HG02970 (cell line): Measurements from ENCODE around the gene FREM1.

Experiments used
- ATAC-seq: cut with Tn5 transposase; IDR thresholded peaks from one replicate; pipeline ENCODE4 v1.9.1; 2021; ENCODE audit warnings: mild to moderate bottlenecking, moderate library complexity, moderate number of reproducible peaks; ENCODE audit not compliant: unreplicated experiment, low FRiP score

The FREM1 gene

DNA sequence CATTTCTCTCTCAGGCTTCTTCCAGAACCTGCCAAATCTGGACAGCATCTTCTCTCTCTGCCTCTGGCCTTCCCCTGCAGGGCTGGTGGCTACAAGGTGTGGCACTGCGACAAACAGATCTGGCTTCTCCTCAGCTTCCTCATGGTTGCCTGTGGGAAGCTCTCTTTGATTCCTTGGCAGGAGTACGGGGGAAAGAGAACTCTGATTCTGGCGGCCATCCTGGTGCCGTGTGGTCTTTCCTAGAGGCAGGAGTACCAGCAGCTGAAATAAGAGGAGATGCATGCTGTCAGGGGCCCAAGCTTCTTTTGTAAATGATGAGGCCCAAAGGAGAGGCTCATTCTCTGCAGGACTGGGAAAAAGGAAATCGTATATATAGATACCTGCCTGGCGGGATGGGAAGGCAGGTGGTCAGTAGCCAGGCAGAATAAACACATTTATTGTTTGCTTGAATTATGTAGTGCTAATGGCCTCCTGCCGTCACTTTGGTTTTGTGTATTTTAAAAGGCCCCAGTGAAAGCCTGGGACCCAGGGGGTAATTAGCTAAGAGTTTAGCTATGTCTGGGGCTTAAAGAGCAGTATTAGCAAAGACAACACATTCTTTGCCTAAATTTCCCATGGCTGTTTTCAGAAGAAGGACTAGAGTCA is 187.7 kb downstream of the FREM1 start, which contains the start of gene CER1:
Gene CER1, minus strand, starts transcription at position 343 of the 645 bp plus-strand sequence. Its CDS starts 61 bp downstream, at position 282.
- no peak for ATAC-seq

DNA sequence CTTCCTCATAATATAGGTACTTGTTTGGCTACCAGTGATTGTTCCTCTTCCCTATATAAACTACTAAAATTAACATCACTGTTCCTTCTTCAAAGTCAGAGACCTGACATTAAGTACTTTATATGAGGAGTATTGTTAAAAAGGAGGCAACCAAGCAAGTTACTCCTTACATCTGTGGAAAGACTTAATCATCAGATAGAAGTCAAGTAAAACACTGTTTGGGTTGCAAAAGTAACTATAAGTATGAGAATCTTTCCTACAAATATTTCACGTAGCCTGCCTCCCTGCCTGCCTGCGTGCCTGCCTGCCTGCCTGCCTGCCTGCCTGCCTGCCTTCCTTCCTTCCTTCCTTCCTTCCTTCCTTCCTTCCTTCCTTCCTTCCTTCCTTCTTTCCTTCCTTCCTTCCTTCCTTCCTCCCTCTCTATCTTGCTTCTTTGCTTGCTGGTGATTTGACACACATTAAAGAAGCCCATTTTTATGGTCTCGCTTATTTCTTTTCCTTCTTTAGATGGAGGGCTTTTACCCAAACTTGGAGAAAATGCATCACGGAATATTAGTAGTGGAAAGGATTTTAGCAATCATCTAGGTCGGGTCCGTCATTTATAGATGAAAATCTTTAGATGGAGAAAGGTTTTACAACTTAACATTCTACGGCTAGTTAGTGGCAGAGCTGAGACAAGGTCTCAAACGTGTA is 190.9 kb downstream of the FREM1 start:
- no peak for ATAC-seq

DNA sequence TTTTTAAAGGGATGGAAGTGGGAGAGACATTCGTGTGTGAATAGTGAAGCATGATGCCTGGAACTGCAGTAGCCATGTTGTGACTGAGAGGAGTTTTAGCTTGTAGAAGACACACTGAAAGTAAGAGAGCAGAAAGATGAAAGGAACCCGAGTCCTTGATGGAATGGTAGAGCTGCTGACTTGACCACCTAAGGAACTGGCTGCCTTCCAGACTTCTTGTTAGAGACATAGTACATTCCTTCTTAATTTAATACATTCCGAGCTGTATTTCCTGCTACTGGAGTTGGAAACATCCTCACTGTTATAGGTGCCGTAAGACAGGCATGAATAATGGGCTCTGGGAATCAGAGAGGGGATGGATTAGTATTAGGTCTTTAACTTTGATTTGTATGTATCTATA is 195.1 kb downstream of the FREM1 start:
- ATAC-seq: no peak

DNA sequence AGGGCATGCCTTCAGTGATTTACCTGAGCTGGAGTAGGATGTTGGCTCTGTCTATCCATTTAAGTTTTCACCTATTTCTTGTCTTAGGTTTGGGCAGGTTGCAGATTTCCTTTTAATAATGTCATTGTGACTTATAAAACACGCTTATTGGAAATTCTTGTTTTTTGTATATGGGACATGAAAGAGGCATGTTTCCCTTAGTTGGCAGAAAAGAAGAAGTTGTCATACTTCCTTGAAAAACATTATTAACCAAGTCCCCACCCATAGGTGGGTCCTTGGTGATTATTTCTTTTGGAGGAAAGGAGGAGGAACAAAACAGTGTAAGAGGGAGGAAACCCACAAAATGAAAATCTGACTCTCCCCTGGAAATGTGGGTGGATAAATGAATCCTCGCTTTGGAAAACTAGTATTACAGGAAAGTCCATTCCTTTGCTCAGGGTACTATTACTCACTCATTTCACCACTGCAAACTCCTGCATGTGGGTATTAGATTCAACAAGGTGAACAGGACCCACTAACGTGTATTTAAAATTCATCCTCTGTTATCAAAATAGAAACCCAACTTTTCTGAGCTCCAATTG is 197.0 kb downstream of the FREM1 start:
- ATAC-seq: no peak

DNA sequence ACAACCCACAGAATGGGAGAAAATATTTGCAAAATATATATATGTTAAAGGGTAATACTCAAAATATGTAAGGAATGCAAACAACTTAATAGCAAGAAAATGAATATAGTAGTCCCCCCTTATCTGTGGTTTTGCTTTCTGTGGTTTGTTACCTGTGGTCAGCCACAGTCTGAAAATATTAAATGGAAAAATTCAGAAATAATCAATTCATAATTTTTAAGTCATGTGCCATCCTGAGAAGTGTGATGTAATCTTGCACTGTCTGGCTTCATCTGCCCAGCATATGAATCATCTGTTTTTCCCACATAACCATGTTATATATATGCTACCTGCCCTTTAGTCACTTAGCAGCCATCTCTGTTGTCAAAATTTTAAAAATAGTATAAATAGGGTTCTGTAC is 199.4 kb downstream of the FREM1 start:
- no peak for ATAC-seq

DNA sequence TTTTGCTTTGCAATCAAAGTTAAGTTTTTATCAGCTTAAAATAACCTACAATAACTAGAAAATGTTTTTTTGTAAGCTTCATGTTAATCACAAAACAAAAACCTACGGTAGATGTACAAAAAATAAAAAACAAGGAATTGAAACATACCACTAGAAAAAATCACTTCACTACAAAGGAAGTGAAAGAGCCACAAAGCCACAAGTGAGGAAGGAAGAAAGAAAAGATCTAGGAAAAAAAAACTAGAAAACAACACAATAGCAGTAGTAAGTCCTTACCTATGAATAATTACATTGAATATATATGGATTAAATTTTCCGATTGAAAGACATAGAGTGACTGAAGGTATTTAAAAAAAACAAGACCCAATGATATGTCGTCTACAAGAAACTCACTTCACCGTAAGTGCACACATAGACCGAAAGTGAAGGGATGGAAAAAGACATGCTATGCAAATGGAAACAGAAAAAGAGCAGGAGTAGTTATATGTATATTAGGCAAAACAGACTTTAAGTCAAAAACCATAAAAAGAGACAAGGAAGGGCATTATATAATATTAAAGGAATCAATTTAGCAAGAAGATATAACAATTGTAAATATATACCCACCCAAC is 203.6 kb downstream of the FREM1 start:
- no peak for ATAC-seq

DNA sequence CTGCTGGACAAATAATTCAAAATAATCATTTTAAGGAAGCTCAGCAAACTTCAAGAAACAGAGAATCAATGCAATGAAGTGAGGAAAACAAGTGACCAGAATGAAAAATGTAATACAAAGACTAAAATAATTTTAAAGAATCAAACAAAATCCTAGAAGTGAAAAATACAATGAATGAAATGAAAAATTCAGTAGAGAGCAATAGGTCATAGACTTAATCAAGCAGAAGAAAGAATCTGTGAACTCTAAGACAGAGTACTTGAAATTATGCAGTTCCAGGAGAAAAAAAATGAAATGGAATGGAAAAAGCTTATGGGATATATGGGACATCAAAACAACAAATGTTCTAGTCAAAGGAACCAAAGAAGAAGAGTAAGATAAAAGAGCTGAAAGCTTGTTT is 205.1 kb downstream of the FREM1 start:
- no peak for ATAC-seq

DNA sequence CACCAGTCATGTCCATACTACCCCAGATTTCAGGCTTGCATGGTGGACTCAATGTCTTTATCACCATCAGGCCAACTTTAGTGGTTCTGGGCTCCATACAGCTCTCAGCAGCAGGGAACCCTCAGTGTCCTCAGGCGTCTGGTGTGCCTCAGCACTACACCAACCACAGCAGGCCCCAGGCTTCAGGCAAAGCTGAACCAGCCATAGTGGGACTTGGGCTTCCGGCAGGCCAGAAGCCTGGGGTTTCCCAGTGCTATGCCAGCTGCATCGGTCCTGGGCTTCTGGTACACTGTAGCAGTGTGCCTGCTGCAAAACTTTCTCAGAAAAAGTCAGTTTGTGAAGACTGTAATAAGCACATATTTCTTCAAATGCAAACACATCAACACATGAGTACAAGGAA is 205.9 kb downstream of the FREM1 start:
- ATAC-seq: no peak

DNA sequence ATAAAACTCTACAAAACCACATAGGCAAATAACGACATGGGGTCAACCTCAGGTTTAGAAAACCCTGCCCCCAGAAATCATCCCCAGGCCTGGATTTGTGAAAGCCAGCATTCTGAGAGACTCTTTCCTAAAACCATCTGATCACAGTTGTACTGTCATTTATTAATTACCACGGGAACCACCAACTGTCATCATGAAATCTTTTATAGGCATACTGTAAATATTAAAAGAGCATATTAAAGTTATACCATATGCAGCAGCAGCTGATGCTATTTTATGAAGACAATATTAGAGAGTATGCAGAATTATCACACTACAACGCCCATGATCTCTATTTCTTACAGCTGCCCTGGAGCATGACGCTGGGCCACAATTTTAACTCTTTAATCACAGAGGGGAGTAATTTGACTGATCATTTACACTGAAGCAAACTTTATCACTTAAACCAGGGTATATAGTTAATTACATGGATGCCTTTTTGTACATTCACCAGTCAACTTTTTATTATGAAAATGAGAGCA is 208.0 kb downstream of the FREM1 start:
- ATAC-seq: no peak

DNA sequence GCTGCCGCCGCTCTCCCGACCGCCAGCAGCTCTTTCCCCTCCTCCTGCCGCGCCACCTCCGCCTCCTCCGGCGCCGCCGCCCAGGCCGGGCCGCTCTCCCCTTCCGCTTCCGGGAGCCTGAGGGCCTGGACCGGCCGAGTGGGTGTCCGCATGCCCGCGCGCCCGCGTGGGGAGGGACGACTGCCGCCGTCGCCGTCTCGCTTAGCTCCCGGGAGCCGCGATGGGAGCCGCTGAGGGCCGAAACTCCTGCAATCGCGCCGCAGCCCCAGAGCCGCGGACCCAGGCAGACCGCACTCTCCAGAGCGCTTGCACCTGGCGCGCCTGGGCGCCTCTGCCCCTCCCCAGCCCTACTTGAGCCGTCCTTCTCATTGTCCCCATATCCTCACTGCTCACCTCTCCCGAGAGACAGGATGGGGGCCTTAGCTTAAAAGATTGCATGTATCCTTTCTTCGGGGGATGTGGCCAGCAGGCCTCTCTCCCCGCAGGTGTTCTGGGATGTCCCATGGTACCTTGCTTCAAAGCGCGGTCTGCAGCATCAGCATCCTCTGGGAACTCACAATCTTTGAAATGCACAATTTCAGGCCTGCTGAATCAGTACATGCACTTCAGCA is 216.9 kb downstream of the FREM1 start, which contains the start of gene ZDHHC21:
Gene ZDHHC21, minus strand, starts transcription at position 182 of the 611 bp plus-strand sequence. CDS start 19,092 bp downstream, outside the sequence.
- ATAC-seq: peak; percentile 71

DNA sequence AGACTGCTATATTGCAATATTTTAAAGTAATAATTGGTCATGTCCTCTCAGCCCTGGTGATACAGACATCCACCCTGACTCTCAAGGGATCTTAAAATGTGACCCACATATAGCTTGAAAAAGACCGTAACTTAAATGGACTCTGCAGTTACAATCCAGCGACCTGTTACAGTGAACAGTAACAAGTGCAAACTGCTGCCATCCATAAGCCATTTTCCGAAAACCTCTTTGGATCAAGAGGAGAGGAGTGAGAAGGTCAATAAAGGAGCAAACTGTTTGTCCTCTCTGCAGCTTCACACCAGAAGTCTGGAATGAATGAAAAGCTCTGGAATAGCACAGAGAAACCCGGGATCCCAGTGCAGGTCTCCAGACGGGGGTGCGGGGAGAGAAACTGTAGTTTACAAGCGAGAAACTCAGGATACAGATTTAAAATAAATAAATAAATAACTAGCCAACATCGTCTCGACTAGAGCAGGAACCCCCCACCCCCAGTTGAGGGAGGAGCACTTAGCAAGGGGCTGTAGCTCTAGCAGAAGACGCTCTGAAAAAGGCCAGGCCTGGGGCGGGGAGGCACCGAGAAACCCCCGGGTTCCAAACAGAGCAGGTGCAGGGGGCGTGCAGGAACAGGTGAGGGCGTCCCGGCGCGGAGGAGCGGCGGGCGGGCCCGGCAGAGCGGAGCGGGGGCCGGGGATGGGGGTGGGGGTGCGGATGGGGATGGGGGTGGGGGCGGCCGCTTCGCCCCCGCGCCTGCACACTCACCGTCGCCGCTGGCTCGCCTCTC is 217.6 kb downstream of the FREM1 start:
- ATAC-seq: peak; percentile 45

DNA sequence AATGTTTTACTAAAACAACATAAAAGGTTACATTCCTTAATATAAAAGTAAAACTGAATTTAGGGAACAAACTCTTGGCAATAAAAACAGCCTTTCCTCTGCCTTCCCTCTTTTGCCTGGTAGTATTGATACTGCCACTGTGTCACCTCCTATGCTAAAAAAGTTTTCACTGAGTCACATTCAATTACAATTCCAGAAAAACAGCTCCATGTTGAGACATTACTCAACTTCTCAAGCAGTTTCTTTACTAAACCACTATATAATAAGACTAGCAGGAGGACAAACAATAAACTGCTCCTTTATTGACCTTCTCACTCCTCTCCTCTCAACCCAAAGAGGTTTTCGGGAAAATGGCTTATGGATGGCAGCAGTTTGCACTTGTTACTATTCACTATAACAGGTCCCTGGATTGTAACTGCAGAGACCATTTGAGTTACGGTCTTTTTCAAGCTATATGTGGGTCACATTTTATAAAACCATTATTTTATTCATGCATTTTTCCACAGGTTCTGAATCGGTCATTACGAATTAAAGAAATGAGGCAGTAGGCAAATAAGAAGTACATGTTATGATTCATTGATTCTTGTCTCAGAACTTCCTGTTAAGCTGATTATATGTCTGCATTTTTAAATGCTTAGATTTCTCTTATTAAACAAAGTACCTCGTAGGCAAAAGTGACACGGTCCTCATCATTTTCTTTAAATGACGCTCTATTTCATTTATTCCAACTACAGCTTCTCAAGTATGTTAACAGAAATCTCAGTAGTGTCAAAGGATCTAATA is 219.1 kb downstream of the FREM1 start:
- ATAC-seq: no peak

DNA sequence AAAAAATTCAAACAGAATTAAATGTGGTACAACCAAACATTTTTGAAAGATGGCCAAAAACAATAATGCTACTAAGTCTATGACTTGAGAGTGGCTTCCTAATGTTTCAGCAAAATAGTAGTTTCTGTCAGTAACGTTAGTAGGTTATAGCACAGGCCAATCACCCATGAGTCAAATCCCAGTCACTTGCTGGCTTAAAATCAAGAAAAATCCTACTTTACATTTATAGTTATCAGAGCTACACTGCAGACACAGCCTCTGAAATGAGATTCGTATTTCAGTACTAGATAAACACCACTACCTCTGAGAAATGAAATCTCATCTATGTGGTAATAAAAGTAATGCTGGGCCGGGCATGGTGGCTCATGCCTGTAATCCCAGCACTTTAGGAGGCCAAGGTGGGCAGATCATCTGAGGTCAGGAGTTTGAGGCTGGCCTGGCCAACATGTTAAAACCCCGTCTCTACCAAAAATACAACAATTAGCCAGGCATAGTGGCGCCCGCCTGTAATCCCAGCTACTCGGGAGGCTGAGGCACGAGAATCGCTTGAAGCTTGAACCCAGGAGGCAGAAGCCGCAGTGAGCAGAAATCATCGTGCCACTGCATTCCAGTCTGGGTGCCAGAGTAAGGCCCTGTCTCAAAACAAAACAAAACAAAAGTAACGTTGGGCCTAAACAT is 223.0 kb downstream of the FREM1 start:
- no peak for ATAC-seq

DNA sequence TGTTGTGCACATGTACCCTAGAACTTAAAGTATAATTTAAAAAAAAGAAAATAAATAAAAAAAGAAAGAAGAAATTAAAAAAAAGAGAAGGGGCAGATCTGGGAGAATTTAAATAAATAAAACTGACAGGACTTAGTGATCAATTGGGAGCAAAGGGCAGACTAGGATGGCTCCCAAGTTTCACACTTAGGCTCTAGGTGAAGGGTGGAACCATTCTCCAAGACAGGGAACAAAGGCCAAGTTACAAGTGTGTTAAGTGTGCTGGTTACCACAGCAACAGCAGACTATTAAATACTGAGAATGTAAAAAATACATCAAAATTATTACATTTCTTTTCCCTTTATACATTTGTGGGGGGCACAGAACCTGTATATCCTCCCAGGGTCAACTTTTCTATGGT is 224.1 kb downstream of the FREM1 start:
- no peak for ATAC-seq
